Thoracic aorta (tissue), 2 donors: ENCODE results near the gene ENTPD6. TPM values are rescaled to one million over a fixed set of nuclear protein-coding genes. Genes with fewer than 3 reads are reported as not detected.

Experiments
- ATAC-seq: fragments of 150-250 bp; one replicate; pipeline ENCODE4 v1.8.0; 2017; ENCODE audit warnings: low read depth; ENCODE audit not compliant: insufficient number of reproducible peaks, low FRiP score
- DNase-seq: peaks from one replicate; pipeline ENCODE4 v3.0.0-alpha.2; 2020; ENCODE audit warnings: low spot score
- H3K27ac ChIP-seq, 2 donors: fragments of 200-600 bp; sonication (generic); 1 replicate in 1 of 2; 2 replicates in 1 of 2; pipeline ENCODE4 v1.5.1; 2016; ENCODE audit warnings: mild to moderate bottlenecking in 2 of 2, moderate library complexity in 2 of 2
- H3K27me3 ChIP-seq: fragments of 200-600 bp; sonication (generic); replicated peaks from 2 replicates; pipeline ENCODE4 v1.6.0; 2016; ENCODE audit warnings: mild to moderate bottlenecking; ENCODE audit not compliant: insufficient read depth
- H3K36me3 ChIP-seq: fragments of 200-600 bp; sonication (generic); one replicate; pipeline ENCODE4 v1.5.1; 2016
- H3K4me1 ChIP-seq, 2 donors: fragments of 200-600 bp; sonication (generic); 1 replicate in 1 of 2; 2 replicates in 1 of 2; pipeline versions ENCODE4 v1.5.1 to v1.6.0; 2016; ENCODE audit warnings: low read depth in 2 of 2, mild to moderate bottlenecking in 1 of 2; ENCODE audit not compliant: control insufficient read depth in 1 of 2
- H3K4me3 ChIP-seq: fragments of 200-600 bp; sonication (generic); 2 replicates; pipeline ENCODE4 v1.5.1; 2016; ENCODE audit warnings: mild to moderate bottlenecking
- H3K9me3 ChIP-seq: fragments of 200-600 bp; sonication (generic); 2 replicates; pipeline ENCODE4 v1.5.1; 2016
- CTCF ChIP-seq: fragments of 200-600 bp; sonication (generic); IDR thresholded peaks from one replicate; pipeline ENCODE4 v1.5.1; 2019; ENCODE audit warnings: antibody characterized with exemption
- total RNA-seq, 2 donors: library from RNA; depleted of rRNA; stranded (reverse); fragments of >200 nt; gene quantifications; one replicate each; pipeline versions ENCODE4 v1.1.0 to v1.2.3, GENCODE V29; 2016

ENTPD6 gene
- total RNA-seq, 2 donors from 2014 or later, result 82.0 to 107 TPM

DNA sequence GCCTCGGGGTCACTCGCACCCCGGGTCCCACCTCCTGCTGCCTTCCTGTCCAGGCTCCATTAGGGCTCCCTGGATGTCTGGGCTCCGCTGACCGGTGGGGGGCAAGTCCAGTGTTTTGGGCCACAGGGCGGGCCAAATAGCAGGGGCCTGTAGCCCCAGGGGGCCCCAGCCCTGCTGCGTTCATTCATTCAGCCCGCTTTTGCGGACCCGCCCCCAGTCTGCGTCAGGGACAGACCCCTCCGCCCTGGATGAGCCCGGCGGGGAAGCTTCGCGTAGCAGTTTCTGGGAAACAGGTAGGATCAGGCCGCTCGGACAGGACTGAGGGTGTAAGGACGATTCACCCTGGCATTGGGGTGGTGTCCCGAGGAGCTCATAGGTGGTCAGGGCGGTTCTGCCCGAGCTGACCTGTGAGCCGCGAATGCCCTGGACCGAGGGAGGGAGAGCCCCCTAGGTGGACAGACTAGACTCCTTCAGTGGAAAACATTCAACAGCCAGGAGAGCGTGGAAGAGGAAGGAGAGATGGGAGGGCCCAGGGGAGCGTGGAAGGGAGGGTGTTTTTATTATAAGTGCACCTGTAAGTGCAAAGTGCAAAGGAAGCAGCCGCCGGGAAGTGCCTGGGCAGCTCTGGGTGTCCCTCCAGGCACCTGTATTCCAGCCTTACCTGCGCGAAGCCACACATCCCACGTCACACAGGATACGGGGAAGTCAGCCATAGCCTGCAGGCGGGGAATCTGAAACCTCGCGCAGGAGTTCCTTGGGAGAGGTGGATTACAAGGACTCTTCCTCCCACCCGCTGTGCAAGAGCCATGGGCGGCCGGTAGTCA, 662 bp downstream of the ENTPD6 start:
- Histone ChIP-seq H3K4me1 (peaks cover 16 to 61% of the 10 kb centered on the region in 2 donors), H3K27me3 (no peaks in the 10 kb centered on the region), H3K27ac (peak overlapping the region; percentile 71 to 86), H3K36me3 (no peaks in the 10 kb centered on the region), H3K4me3 (peak overlapping the region; percentile 91), H3K9me3 (no peaks in the 10 kb centered on the region)
- no peak for ATAC-seq
- DNase-seq, result no peak
- no peak for TF ChIP-seq CTCF

DNA sequence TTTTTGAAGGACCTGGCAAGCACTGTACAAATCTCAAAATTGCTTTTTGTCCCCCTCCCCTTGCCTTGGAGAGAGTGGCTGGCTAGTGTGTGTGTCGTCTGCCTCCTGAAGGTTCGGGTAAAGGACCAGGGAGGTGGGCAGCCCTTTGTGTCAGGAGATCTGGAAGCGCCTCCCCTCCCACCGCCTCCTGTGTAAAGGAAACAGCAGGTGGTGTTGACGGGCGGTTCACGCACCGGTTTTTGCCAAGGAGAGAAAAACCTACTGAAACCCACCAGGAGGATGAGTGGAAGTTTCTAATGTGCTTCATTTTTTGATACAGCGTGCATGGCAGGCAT, 1.2 kb downstream of the ENTPD6 start:
- ATAC-seq (no peak), DNase-seq (no peak)
- Histone ChIP-seq H3K27me3 (no peaks in the 10 kb centered on the region), H3K4me3 (peak overlapping the region; percentile 91), H3K36me3 (no peaks in the 10 kb centered on the region), H3K4me1 (peaks cover 16 to 55% of the 10 kb centered on the region in 2 donors), H3K9me3 (no peaks in the 10 kb centered on the region), H3K27ac (peak overlapping the region; percentile 71 to 86)
- no peak for TF ChIP-seq CTCF

GRCh38 chr20:25197183-25197869, 1.8 kb downstream of the ENTPD6 start:
- peaks cover 16 to 52% of the 10 kb centered on the region in 2 donors for H3K4me1 ChIP-seq
- no peaks in the 10 kb centered on the region for H3K9me3 ChIP-seq
- peak overlapping the region; percentile 91 for H3K4me3 ChIP-seq
- no peak for TF ChIP-seq CTCF
- H3K36me3 ChIP-seq, result no peaks in the 10 kb centered on the region
- ATAC-seq, result no peak
- peak overlapping the region; percentile 8 to 86 for H3K27ac ChIP-seq
- H3K27me3 ChIP-seq, result no peaks in the 10 kb centered on the region
- no peak for DNase-seq

DNA sequence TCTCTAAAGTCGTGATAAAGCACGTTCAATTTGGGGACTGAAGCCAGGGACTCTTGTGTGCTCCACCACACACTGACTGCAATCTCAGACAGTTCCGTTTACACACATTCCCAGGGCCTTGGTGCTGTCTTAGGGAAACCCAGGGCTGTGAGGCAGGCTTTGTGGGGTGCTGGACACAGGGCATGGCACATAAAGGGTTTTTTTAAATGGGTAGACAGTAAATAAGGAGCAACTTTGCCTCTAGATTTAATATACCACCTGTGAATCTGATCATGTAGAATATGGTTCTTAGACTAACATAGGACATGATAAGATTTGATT, 2.3 kb downstream of the ENTPD6 start:
- peaks cover 16 to 52% of the 10 kb centered on the region in 2 donors for H3K4me1 ChIP-seq
- H3K27ac ChIP-seq, result no peak overlapping the region
- ATAC-seq, result no peak

More for the DNA sequence above, 2.3 kb downstream of the ENTPD6 start:
- no peak for TF ChIP-seq CTCF
- no peak for DNase-seq
- H3K4me3 ChIP-seq, result no peak overlapping the region
- H3K27me3 ChIP-seq, result no peaks in the 10 kb centered on the region
- no peaks in the 10 kb centered on the region for H3K36me3 ChIP-seq
- no peaks in the 10 kb centered on the region for H3K9me3 ChIP-seq
